Stimulated activated CD4-positive, alpha-beta T cell treated with anti-CD3 and anti-CD28 coated beads, Interleukin-1b, Interleukin-23, amount 100 ng/mL, for 4 hours (primary cell): Measurements from ENCODE around the gene CUEDC1.

Experiments used
- DNase-seq, 2 donors: peaks; one replicate each; pipeline ENCODE4 v3.0.0-alpha.2; 2020; ENCODE audit warnings: low read depth in 2 of 2

CUEDC1 gene

DNA sequence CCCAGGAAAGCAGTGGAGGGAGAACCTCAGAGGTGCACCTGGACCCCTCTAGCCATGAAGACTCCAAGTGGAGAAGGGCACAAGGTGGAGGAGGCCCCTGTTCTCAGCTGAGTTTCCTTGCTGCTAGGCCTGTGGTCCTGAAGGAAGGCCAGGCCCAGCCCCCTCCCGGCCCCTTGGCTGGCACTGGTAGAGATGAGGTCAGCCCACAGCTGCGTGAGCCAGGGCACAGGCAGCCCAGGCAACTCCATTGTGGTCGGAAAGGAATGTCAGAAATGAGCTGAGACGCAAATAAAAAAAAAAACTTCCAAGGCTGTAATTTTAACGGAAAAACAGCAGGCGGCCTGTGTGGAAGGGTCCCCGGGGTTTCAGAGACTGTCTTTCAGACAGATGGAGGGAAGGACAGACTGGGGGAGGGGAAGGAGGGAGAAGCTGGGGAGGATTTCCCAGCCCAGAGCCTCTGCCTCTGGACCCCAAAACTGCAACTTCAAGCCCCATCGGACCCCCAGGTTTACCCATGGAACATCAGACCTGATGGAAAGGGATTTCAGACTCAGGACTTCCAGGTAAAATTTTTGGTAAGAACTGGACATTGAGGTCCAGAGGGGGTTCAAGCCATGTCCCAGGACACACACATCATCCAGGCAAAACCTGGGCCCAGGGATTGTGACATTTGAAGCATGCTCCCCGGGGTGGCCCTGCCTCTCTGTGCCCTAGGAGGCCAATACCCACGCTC lies 79.8 kb downstream of the CUEDC1 start:
- no peak for DNase-seq

DNA sequence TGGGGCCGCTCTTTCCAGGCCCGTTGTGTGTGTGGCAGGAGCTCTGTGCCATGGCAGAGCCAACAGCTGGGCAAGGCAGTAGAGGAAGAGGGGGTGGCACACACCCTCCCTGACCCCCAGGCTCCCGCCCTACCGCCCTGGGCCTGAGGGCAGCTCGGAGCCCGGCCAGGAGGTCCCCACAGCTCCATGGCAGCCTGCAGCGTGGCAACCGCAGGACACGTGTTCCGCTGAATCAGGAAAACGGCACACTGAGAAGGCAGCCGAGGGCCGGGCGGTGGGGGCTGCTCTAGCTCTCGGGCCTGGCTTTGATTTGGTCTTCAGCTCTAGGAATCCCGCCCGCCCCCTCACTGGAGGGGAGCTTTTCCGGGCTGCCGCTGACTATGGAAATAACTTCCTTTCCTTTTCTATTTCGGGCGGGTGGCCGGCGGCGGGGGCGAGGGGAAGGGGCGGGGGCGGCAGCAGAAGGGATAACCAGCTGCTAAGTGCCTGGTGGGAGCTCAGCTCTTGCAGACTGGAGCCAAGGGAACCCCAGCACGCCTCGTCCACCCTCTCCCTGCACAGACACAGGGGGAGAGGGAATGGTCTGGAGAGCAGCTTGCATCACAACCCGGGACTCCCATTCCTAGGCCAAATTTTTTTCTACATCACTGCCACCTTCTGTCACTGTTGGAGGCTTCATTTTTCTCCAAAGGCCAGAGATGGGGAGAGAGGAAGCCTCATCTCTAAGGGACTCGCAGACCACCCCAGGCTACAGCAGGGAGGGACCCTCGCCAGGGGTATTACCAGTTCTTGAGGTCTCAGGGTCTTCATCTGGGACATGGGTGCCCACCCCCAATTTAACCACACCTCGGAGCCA lies 80.5 kb downstream of the CUEDC1 start:
- DNase-seq, result peak in 1 of 2 donors; percentile 11

DNA sequence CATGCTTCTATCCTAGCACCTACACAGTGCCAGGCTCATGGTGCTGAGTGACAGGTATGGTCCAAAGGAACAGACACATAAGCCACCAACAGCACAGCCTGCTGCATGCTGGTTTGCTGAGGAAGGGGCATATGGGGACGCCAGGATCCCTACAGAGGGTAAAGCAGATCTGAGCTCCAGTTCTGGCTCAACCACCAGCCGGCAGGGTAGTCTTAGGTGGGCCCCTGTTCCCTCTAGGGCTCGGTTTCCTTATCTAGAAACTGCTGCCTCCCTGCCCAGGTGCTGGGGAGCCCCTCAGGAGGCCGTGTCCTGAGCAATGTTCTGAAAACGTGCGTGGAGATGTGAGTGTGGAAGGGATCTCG lies 81.2 kb downstream of the CUEDC1 start:
- no peak for DNase-seq

DNA sequence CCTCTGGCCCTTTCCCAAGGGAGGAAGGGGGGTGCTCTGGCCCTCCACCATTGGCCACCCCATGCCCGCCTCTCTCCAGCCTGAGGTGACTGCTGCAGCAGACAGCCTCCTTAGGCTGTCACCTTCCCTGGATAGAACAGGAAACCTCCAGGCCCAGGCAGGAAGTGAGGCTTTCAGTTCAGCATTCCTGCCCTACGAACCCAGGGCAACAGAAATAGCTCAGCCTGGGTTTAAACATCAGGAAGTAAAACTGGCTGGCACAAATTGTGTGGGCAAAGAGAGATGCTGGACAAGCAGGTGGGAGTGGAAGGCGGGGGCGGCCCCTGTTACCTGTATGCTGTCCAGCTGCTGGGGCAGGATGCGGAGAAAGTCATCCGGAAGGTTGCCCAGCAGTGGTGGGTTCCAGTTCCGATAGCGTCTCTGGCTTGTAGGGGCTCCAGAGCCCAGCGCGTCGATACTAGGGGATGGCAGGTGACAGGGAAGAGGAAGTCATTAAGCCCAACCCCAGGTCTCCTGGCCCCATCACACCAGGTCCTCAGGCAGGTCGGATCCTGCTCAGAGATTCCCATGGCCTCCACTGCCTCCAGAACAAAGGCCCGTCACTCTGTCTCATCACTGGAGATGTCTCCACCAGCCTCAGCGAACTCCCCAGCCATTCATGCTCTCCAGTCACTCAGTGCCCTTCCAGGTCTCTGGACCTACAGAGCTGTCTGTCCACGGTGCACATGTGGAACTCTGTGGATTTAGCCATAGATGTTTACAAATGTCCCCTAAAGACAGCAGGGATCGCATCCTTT lies 81.8 kb downstream of the CUEDC1 start:
- DNase-seq, result no peak

DNA sequence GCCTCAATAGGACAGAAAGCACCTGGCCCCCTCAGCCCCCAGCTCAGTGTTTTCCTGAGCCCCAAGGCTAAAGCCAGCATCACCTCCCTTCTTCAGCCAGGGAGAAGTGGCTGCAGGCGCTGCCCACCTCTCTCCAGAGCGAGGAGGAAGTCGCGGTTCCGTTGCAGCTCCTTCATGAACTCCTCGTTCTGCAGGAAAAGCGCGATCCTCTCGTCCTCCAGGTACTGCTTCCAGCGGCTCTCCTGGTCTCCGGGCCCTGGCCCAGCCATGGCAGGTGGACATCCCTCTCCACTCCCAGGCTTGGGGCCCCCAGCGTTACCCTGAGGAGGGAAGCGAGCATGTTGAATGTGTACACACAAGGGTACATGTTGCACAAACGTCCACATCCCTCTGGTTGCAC lies 82.7 kb downstream of the CUEDC1 start:
- DNase-seq, result no peak

DNA sequence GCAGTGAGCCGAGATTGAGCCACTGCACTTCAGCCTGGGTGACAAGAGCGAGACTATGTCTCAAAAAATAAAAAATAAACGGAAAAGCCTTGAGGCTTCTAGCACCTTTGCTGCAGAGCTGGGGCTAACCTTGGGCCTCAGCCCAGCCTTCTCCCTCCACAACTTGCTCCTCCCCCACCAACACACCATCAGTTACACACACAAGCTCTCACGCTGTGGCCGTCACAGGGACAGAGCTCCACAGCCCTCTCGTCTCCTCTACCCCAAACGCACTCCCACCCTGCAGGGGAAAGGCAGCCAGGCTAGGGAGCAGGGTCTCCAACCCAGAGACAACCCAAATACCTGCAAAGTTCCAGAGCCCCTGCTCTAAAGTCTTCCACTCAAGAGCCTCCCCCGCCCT lies 83.3 kb downstream of the CUEDC1 start:
- DNase-seq, result no peak

DNA sequence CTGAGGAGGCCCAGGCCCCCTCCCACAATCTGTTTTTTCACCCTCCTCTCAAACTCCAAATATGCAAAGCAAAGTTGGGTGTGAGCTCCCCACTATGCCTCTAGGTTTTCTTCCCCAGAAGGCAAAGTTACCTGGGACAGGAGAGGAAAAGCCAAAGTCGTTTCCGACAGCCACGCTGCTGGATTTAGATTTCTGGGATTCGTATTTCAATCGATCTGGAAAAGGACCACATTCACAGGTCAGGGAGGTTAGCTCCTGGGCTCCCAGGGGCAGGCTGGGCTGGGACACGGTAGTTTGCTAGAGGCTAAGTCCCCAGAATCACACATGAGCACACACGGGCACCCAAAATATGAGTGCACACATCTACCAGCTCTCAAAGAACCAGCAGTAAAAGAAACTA lies 84.1 kb downstream of the CUEDC1 start:
- no peak for DNase-seq

DNA sequence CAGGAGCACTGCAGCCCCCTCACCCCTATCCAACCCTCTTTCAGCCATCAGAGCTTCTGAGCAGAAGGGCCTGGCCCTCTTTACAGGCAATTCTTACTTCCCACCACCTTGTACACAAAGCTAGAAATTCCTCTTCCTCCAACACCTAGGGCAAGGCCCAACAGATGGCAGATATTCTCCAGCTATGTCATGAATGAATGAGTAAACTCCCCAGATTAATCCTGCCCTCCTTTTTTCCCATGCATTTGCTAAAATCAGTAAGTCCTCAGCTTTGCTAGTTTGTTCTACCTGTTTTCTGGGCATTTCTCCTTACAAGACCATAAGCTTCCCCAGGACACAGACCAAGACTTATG lies 85.0 kb downstream of the CUEDC1 start:
- DNase-seq, result no peak

DNA sequence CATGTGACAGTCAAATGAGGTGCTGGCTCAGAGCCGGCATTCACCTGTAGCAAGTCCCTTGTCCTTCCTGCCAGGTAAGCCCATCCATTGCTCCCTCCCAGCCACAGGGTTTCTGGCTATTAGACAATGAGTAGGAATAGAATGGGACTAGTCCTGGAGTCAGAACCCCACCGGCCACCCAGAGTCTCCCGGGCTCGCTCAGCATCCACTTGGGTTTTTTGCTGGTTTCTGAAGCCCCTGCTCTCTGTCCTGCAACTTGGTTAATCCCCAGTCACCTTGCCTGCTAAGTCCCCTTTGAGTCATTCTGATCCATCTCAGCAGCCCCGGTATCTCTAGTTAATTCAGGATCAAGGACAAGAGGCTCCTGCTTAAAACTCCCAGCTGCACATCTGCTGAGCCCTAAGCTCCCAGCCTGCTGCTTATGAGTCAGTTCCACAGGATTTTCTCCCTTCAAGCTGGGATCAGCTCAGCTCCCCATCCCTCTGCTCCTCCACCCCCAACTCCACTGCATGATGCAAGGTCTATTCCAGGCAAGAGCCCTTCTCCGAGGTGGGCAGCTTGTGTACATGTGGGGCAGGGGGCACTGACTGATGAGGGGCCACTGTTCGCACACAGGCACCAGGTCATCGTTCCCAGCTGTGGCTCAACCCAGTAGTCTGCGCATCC lies 85.5 kb downstream of the CUEDC1 start:
- no peak for DNase-seq

DNA sequence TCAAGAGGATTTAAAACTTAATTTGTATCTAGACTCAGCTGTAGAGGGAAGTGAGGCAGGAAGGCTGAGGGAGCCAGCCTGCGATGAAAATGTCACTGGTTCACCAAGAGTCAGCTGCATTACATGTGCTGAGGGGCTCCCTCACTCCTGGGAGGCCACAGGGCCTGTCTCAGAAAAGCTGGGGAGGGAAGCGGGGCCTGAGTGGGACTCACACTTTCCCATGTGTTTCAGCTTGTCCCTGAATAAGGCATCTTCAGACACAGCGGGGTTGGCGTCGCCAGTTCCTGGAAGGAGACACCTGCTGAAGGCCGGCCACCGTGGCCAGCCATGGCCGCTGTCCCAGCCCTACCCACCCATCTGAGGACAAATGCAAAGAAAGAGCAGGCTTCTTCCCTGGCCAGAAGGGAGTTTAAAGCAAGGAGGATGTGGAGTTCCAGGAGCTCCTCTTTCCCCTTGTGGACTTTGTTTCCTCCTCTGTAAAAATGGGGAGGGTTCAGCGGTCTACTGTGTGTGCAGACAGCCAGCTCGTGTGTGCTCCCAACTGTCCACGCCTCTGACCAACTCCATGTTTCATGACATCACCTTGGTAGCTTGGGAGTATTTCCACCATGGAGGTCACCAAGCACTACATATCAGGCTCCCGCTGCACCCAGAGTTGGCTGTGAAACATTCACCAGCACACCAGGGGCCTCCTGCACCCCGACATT lies 86.1 kb downstream of the CUEDC1 start:
- no peak for DNase-seq

DNA sequence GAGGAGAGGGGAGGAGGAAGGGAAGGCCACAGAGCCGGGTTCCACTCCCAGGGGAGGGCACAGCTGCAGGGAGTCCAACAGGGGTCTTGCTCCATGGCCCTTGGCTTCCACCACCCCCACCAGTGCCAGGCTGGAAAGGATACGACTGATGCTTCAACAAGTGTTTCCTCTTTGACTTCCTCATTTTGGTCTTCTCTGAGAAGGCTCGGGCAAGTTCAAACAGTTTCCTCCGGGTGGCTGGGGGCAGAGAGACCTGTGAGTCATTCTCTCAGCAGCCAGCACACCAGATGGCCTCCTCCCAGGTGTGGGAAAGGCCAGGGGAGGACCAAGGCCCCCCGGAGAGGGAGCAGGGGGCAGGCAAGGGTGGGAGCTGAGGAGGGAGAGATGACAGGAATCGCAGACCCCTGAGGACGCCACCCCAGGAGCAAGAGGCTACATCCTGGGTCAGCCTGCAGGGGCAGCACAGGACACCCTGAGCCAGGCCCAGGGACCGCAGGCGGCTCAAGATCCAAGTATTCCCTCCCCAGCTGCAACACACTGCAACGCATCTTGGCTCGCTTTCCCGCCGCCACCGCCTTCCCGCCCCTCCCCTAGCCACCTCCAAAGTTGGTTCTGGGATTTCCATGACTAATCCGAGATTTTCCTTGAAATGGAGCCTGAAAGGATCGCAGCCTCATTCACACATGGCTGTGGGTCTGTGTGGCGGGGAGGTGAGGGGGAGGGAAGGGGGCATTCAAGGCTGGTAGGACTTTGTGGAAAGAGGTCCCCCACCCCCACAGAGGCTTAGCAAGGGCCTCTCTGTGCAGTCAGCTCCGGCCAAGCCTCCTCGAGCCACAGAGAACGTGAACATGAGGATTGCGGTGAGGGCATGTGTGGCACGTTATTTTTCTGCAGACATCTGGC lies 87.0 kb downstream of the CUEDC1 start:
- DNase-seq, result peak in 1 of 2 donors; percentile 14

DNA sequence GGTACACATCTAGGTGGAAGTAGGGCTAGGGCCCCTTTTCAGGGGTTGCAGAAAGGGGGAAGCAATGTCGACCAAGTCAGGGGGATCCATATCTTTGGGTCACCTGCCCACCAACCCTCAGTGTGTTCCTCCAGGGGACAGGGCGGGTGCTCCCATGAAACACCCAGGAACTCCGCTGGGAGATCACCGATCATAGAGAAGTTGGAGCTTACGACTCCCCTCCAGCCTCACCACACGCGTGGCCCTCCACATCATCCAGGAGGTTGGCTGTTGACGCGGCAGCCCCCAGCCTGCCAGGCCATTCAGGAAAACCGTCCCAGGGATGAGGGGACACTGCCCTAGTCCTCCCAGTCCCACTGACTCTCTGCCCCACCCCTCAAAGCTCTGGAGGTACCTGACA lies 88.1 kb downstream of the CUEDC1 start:
- DNase-seq, result no peak

DNA sequence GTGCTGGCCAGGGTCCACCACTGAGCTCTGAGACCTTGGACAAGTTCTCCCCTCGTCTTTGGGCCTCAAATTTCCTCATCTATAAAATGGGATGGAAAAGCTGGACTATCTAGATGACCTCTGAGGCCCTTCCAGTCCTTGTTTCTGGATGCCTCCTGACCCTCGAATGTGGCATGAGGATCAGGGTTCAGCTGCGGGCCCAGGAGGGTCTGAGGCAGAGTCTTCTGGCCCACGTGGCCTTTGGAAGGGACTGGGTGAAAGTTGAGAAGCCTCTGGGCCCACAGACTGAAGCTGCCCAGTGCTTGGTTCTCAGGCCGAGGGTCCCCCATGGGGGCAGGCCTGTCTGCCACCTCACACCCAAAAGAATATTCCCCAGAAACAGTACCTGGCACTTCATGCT lies 88.5 kb downstream of the CUEDC1 start:
- no peak for DNase-seq

DNA sequence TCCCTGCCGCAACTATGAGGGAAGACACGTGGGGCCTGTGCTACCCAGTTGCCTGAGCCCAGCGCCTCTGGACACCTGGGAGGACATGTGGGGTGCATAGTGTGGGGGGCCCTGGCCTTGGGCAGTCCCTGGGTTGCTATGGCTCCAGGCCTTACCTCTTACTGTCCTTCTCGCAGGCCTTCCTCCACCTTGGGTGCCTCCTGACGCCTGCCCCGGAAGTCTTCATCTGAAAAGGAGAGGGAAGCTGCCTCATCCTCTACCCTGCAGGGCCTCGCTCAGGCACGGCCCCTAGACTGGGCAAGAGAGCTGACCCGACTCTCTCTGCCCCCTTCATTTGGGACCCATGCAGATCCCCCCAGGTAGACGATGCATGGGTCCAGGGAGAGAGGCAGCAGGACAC lies 88.9 kb downstream of the CUEDC1 start:
- no peak for DNase-seq

DNA sequence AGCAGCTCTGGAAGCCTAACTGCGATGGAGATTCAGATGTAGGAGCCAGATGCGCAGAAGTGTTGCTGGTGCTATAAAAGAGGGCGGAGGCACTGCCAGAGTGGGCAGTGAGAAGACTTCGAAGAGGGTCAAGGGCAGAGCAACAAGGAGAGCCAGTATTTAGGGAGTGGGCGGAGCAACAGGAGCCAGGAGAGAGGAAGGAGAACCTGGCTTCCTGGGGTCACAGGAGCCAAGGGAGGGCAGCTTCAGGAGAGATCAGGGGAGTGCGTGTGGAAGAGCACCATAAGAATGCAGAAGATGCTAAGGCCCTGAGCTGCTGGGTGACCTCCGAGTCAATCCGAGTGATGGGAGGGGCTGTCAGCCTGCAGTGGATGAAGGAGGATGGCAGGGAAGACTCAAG lies 90.9 kb downstream of the CUEDC1 start:
- DNase-seq, result no peak

DNA sequence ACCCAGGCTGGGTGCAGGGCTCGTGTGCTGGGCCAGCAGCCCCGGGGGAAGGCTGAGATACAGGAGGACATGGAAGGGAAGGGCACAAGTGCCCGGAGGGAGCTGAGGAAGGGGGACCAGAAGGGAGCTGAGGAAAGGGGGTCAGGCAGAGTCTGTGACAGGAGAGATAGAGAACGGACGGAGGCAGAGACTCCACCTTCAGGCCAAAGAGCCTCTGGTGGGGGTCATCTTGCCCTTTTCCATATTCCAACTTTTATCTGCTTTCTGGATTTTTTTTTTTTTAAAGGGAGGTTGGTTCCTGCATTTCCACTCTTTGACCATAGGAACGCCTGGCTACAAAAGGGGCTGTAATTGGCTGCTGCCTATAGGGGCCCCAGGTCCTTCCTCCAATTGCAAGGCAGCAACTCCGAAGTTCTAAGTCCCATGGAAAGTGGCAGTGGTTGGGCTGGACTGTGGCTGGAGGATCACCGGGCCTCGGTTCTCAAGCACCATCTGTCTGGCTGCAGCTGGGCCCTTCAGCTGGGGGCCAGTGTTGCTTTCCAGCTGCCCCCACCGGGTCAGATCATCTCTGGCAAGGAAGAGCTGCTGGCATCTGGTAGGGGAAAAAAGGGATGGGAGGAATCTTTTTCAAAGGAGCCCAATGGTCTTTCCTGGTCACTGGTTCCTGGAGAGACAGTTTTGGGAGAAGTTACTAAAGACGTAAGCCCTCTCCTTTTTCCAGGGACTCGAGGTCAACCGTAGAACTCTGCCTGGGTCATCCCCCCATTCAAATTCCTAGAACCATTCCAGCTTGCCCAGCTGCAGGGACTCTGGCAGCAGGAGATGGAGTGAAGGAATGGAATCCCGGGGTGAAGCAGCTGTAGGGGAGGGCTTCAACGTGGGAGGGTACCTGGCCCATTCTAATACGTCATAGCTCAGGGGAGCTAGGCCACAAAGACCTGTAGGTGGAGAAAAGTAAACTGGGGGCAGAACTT lies 92.2 kb downstream of the CUEDC1 start:
- no peak for DNase-seq

DNA sequence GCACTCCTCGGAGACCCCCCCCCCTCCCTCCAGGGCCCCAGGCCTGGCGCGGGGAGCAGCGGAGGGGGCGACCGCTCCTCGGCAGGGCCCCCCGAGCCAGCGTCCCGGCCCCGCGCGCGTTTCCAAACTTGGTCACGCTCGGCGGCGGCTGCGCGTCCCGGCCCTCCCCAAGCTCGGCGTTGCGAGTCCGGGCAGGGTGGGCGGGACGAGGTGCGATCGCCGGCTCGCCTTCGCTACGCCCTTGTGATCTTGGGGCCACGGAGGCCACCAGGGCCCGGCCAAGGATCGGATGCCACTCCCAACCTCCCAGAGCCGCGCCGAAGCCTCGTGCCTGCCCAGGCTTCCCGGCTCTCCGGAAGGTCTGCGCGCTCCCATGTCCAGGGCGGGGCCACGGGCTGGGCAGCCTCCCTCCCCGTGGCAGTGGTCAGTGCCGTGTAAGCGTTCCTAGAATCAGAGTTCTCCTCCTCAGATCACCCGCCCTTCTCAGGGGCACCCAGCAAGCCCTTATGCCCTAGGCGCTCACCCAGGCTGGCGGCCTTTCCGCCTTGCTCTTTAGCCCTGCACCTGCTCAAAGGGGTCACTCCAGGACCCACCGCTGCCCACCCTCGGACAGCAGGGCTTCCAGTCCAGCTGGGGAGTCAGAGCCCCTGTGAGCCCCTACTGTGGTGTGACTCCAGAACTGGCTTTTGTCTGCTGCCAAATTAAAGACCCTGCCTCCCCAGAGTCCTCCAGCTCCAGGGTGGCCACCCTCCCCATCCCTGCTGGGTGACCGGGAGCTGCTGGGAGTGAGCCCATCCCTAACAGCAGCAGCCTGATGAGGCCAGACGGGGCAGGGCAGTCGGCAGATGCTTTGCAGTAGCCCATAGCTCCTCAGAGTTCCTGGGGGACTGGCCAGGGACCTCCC lies 93.2 kb downstream of the CUEDC1 start:
- DNase-seq, result no peak
